ENCODE results near the gene ABI2. TPM values are rescaled to one million over a fixed set of nuclear protein-coding genes. Genes with fewer than 3 reads are reported as not detected.
A peak's percentile ranks its signal among the peaks of the same experiment; 100 is the strongest.

Gene ABI2
- total RNA-seq, 1 donor from 2014 or later, result 101 TPM

- H3K4me1 Mint-ChIP-seq (ENCODE audit: unreplicated experiment), result peaks cover 20% of the 10 kb centered on the region
- no peak overlapping the region for H3K4me3 Mint-ChIP-seq (ENCODE audit: unreplicated experiment)
- TF ChIP-seq, protein P1, sequence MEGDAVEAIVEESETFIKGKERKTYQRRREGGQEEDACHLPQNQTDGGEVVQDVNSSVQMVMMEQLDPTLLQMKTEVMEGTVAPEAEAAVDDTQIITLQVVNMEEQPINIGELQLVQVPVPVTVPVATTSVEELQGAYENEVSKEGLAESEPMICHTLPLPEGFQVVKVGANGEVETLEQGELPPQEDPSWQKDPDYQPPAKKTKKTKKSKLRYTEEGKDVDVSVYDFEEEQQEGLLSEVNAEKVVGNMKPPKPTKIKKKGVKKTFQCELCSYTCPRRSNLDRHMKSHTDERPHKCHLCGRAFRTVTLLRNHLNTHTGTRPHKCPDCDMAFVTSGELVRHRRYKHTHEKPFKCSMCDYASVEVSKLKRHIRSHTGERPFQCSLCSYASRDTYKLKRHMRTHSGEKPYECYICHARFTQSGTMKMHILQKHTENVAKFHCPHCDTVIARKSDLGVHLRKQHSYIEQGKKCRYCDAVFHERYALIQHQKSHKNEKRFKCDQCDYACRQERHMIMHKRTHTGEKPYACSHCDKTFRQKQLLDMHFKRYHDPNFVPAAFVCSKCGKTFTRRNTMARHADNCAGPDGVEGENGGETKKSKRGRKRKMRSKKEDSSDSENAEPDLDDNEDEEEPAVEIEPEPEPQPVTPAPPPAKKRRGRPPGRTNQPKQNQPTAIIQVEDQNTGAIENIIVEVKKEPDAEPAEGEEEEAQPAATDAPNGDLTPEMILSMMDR (IDR thresholded peaks at IDR 0.05; ENCODE audit: unreplicated experiment), result no peak
- H3K27ac Mint-ChIP-seq (ENCODE audit: unreplicated experiment), result no peak overlapping the region
- no peak for DNase-seq (ENCODE audit: low spot score)
- H3K9me3 Mint-ChIP-seq (ENCODE audit: unreplicated experiment), result no peaks in the 10 kb centered on the region
- no peaks in the 10 kb centered on the region for H3K36me3 Mint-ChIP-seq (ENCODE audit: low read depth, unreplicated experiment)
- H3K27me3 Mint-ChIP-seq (ENCODE audit: unreplicated experiment), result peaks cover 2% of the 10 kb centered on the region
These were observed 24.5 kb downstream of the ABI2 start for GRCh38 chr2:203352604-203353255.

DNA sequence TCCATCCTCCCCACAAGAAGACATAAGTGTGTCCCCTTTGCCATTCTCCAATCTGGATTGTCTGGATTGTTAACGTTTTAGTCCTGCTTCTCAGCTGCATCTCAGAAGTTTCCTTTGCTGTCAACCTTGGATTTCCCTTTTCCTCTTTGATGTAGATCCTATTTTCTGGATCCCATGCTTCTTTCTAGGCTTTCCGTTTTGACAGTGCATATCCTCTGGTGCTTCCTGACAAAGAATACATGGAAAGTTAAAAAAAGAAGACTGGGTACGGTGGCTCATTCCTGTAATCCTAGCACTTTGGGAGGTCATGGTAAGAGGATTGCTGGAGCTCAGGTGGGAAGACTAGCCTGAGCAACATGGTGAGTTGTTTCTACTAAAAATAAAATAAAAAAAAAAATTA, 26.8 kb downstream of the ABI2 start:
- H3K27ac Mint-ChIP-seq (ENCODE audit: unreplicated experiment), result peak overlapping the region; percentile 94

GRCh38 chr2:203359450-203359849, 31.3 kb downstream of the ABI2 start:
- Mint-ChIP-seq H3K9me3 (ENCODE audit: unreplicated experiment) (no peaks in the 10 kb centered on the region), H3K36me3 (ENCODE audit: low read depth, unreplicated experiment) (peaks cover 9% of the 10 kb centered on the region), H3K4me3 (ENCODE audit: unreplicated experiment) (no peak overlapping the region), H3K4me1 (ENCODE audit: unreplicated experiment) (peaks cover 17% of the 10 kb centered on the region), H3K27me3 (ENCODE audit: unreplicated experiment) (no peaks in the 10 kb centered on the region), H3K27ac (ENCODE audit: unreplicated experiment) (no peak overlapping the region)
- TF ChIP-seq, protein P1 (IDR thresholded peaks at IDR 0.05; ENCODE audit: unreplicated experiment), result no peak
- DNase-seq (ENCODE audit: low spot score), result no peak

More for the DNA sequence above, 26.8 kb downstream of the ABI2 start:
- Mint-ChIP-seq H3K36me3 (ENCODE audit: low read depth, unreplicated experiment) (peaks cover 9% of the 10 kb centered on the region), H3K4me1 (ENCODE audit: unreplicated experiment) (peaks cover 23% of the 10 kb centered on the region), H3K4me3 (ENCODE audit: unreplicated experiment) (no peak overlapping the region), H3K9me3 (ENCODE audit: unreplicated experiment) (no peaks in the 10 kb centered on the region), H3K27me3 (ENCODE audit: unreplicated experiment) (no peaks in the 10 kb centered on the region)
- no peak for DNase-seq (ENCODE audit: low spot score)
- TF ChIP-seq, protein P1 (IDR thresholded peaks at IDR 0.05; ENCODE audit: unreplicated experiment), result no peak

- no peaks in the 10 kb centered on the region for H3K27me3 Mint-ChIP-seq (ENCODE audit: unreplicated experiment)
- H3K36me3 Mint-ChIP-seq (ENCODE audit: low read depth, unreplicated experiment), result peaks cover 9% of the 10 kb centered on the region
- no peak for DNase-seq (ENCODE audit: low spot score)
- no peaks in the 10 kb centered on the region for H3K9me3 Mint-ChIP-seq (ENCODE audit: unreplicated experiment)
- peak overlapping the region; percentile 45 for H3K27ac Mint-ChIP-seq (ENCODE audit: unreplicated experiment)
- H3K4me3 Mint-ChIP-seq (ENCODE audit: unreplicated experiment), result no peak overlapping the region
- TF ChIP-seq, protein P1 (IDR thresholded peaks at IDR 0.05; ENCODE audit: unreplicated experiment), result no peak
- H3K4me1 Mint-ChIP-seq (ENCODE audit: unreplicated experiment), result peaks cover 8% of the 10 kb centered on the region
These were observed 32.7 kb downstream of the ABI2 start for GRCh38 chr2:203360833-203361430.

- Mint-ChIP-seq H3K4me3 (ENCODE audit: unreplicated experiment) (no peak overlapping the region), H3K27me3 (ENCODE audit: unreplicated experiment) (no peaks in the 10 kb centered on the region)
These were observed 33.3 kb downstream of the ABI2 start for GRCh38 chr2:203361495-203361894.

More at GRCh38 chr2:203361495-203361894, 33.3 kb downstream of the ABI2 start:
- Mint-ChIP-seq H3K4me1 (ENCODE audit: unreplicated experiment) (peaks cover 7% of the 10 kb centered on the region), H3K9me3 (ENCODE audit: unreplicated experiment) (no peaks in the 10 kb centered on the region), H3K36me3 (ENCODE audit: low read depth, unreplicated experiment) (peaks cover 9% of the 10 kb centered on the region), H3K27ac (ENCODE audit: unreplicated experiment) (no peak overlapping the region)
- no peak for DNase-seq (ENCODE audit: low spot score)
- TF ChIP-seq, protein P1 (IDR thresholded peaks at IDR 0.05; ENCODE audit: unreplicated experiment), result no peak
